ENCODE measurements around the gene PLXNA2.

PLXNA2 gene

GRCh38 chr1:208189716-208190115 lies 54.5 kb downstream of the PLXNA2 start:
- DNase-seq (ENCODE audit: low spot score), result no peak
- no peak for TF ChIP-seq CTCF (IDR thresholded peaks at IDR 0.05; ENCODE audit: extremely low read depth, missing control alignments)

GRCh38 chr1:208189183-208189582 lies 55.0 kb downstream of the PLXNA2 start:
- DNase-seq (ENCODE audit: low spot score), result peak; percentile 36
- no peak for TF ChIP-seq CTCF (IDR thresholded peaks at IDR 0.05; ENCODE audit: extremely low read depth, missing control alignments)

GRCh38 chr1:208188607-208189006 lies 55.6 kb downstream of the PLXNA2 start:
- no peak for TF ChIP-seq CTCF (IDR thresholded peaks at IDR 0.05; ENCODE audit: extremely low read depth, missing control alignments)
- no peak for DNase-seq (ENCODE audit: low spot score)

- no peak for TF ChIP-seq CTCF (IDR thresholded peaks at IDR 0.05; ENCODE audit: extremely low read depth, missing control alignments)
- peak; percentile 47 for DNase-seq (ENCODE audit: low spot score)
Observed at GRCh38 chr1:208187499-208188041, 56.6 kb downstream of the PLXNA2 start.

GRCh38 chr1:208185801-208186231 lies 58.4 kb downstream of the PLXNA2 start:
- TF ChIP-seq CTCF (IDR thresholded peaks at IDR 0.05; ENCODE audit: extremely low read depth, missing control alignments), result no peak
- no peak for DNase-seq (ENCODE audit: low spot score)

GRCh38 chr1:208184966-208185654 lies 59.1 kb downstream of the PLXNA2 start:
- TF ChIP-seq CTCF (IDR thresholded peaks at IDR 0.05; ENCODE audit: extremely low read depth, missing control alignments), result no peak
- no peak for DNase-seq (ENCODE audit: low spot score)

GRCh38 chr1:208183977-208184911 lies 59.9 kb downstream of the PLXNA2 start:
- TF ChIP-seq CTCF (IDR thresholded peaks at IDR 0.05; ENCODE audit: extremely low read depth, missing control alignments), result no peak
- DNase-seq (ENCODE audit: low spot score), result no peak
